OCI-LY1 (cell line): ENCODE results near the gene FAM107B.
A peak's percentile ranks its signal among the peaks of the same experiment; 100 is the strongest.

Experiments used
- H2AFZ ChIP-seq: fragments of 200-600 bp; sonication (generic), shearing (Covaris generic); 2 replicates; pipeline ENCODE4 v1.6.0; 2014; ENCODE audit warnings: antibody characterized with exemption, mild to moderate bottlenecking, low read length
- H3F3A ChIP-seq: fragments of 200-600 bp; sonication (generic), shearing (Covaris generic); 2 replicates; pipeline ENCODE4 v1.6.0; 2014; ENCODE audit warnings: mild to moderate bottlenecking, antibody characterized with exemption, low read length, moderate library complexity; ENCODE audit not compliant: insufficient read depth
- H3K27ac ChIP-seq: fragments of 200-600 bp; sonication (generic); 2 replicates; pipeline ENCODE4 v1.5.1; 2014; ENCODE audit warnings: low read length, mixed run types, mild to moderate bottlenecking, low read depth; ENCODE audit not compliant: poor library complexity, severe bottlenecking
- H3K27me3 ChIP-seq: fragments of 200-600 bp; sonication (generic); 2 replicates; pipeline ENCODE4 v1.6.0; 2014; ENCODE audit warnings: antibody characterized with exemption, mild to moderate bottlenecking, low read length, moderate library complexity; ENCODE audit not compliant: insufficient read depth
- H3K36me3 ChIP-seq: fragments of 200-600 bp; sonication (generic); 2 replicates; pipeline ENCODE4 v1.6.1; 2014; ENCODE audit warnings: mild to moderate bottlenecking, antibody characterized with exemption, low read length, moderate library complexity, mixed read lengths; ENCODE audit not compliant: insufficient read depth
- H3K4me1 ChIP-seq: fragments of 200-600 bp; sonication (generic); 2 replicates; pipeline ENCODE4 v1.5.1; 2014; ENCODE audit warnings: mild to moderate bottlenecking, low read length, moderate library complexity; ENCODE audit not compliant: insufficient read depth, severe bottlenecking
- H3K4me2 ChIP-seq: fragments of 200-600 bp; sonication (generic), shearing (Covaris generic); 2 replicates; pipeline ENCODE4 v1.6.1; 2014; ENCODE audit warnings: low read length
- H3K4me3 ChIP-seq: fragments of 200-600 bp; sonication (generic); 2 replicates; pipeline ENCODE4 v1.5.1; 2014; ENCODE audit warnings: low read length, low read depth, mild to moderate bottlenecking, mixed read lengths; ENCODE audit not compliant: poor library complexity, severe bottlenecking
- H3K79me2 ChIP-seq: fragments of 200-600 bp; shearing (Covaris generic); 2 replicates; pipeline ENCODE4 v1.6.1; 2016; ENCODE audit warnings: mixed run types, low read length, mixed read lengths; ENCODE audit not compliant: insufficient read depth
- H3K9ac ChIP-seq: fragments of 200-600 bp; sonication (generic), shearing (Covaris generic); 2 replicates; pipeline ENCODE4 v1.6.1; 2014; ENCODE audit warnings: mild to moderate bottlenecking, low read length, mixed read lengths
- H3K9me2 ChIP-seq: fragments of 200-600 bp; sonication (generic), shearing (Covaris generic); 2 replicates; pipeline ENCODE4 v1.6.1; 2014; ENCODE audit warnings: low read depth, mild to moderate bottlenecking, low read length, mixed read lengths
- H3K9me3 ChIP-seq: fragments of 200-600 bp; shearing (Covaris generic); 2 replicates; pipeline ENCODE4 v1.6.1; 2014; ENCODE audit warnings: low read length, mixed read lengths
- H4K20me1 ChIP-seq: fragments of 200-600 bp; sonication (generic), shearing (Covaris generic); 2 replicates; pipeline ENCODE4 v1.6.0; 2016; ENCODE audit warnings: mild to moderate bottlenecking, low read length; ENCODE audit not compliant: insufficient read depth
- CTCF ChIP-seq: fragments of 200-600 bp; sonication (generic), shearing (Covaris generic); IDR thresholded peaks from 2 replicates; pipeline ENCODE4 v1.5.1; 2017; ENCODE audit warnings: mild to moderate bottlenecking, antibody characterized with exemption, low read length, moderate library complexity, mixed read lengths
- EZH2 ChIP-seq: fragments of 200-600 bp; sonication (generic), shearing (Covaris generic); IDR thresholded peaks from 2 replicates; pipeline ENCODE4 v1.8.0; 2017; ENCODE audit warnings: borderline replicate concordance, mixed run types, mild to moderate bottlenecking, antibody characterized with exemption, low read length, moderate library complexity, mixed read lengths

The FAM107B gene

GRCh38 chr10:14567421-14567820 is 207.3 kb downstream of the FAM107B start:
- peaks cover 2% of the 10 kb centered on the region; the same call in 1 of the 2 replicates for H4K20me1 ChIP-seq
- H3K9ac ChIP-seq = no peak overlapping the region
- H3K4me1 ChIP-seq = peaks cover 78% of the 10 kb centered on the region
- no peaks in the 10 kb centered on the region for H3K9me2 ChIP-seq
- H3K79me2 ChIP-seq = peaks cover 96% of the 10 kb centered on the region
- no peak for TF ChIP-seq CTCF
- no peak for TF ChIP-seq EZH2
- H3F3A ChIP-seq = no peaks in the 10 kb centered on the region
- no peak overlapping the region for H3K27ac ChIP-seq
- no peaks in the 10 kb centered on the region for H3K9me3 ChIP-seq
- no peak overlapping the region for H2AFZ ChIP-seq
- no peaks in the 10 kb centered on the region for H3K27me3 ChIP-seq
- no peak overlapping the region for H3K4me3 ChIP-seq
- no peak overlapping the region for H3K4me2 ChIP-seq
- H3K36me3 ChIP-seq = peaks cover 59% of the 10 kb centered on the region

GRCh38 chr10:14566498-14566897 is 208.2 kb downstream of the FAM107B start:
- Histone ChIP-seq H3K4me2 (peak overlapping the region; percentile 77; the same call in 1 of the 2 replicates), H2AFZ (no peak overlapping the region), H3F3A (no peaks in the 10 kb centered on the region), H3K36me3 (peaks cover 61% of the 10 kb centered on the region), H3K79me2 (peaks cover 96% of the 10 kb centered on the region), H3K4me1 (peaks cover 78% of the 10 kb centered on the region), H3K4me3 (no peak overlapping the region), H3K9ac (no peak overlapping the region), H3K9me3 (no peaks in the 10 kb centered on the region), H3K27me3 (no peaks in the 10 kb centered on the region), H4K20me1 (peaks cover 2% of the 10 kb centered on the region; the same call in 1 of the 2 replicates), H3K9me2 (no peaks in the 10 kb centered on the region), H3K27ac (peak overlapping the region; percentile 80)
- TF ChIP-seq EZH2 (no peak), CTCF (no peak)

GRCh38 chr10:14565199-14565598 is 209.5 kb downstream of the FAM107B start:
- Histone ChIP-seq H3F3A (no peaks in the 10 kb centered on the region), H2AFZ (no peak overlapping the region), H3K9me2 (no peaks in the 10 kb centered on the region), H3K9ac (peak overlapping the region; percentile 21; the same call in 1 of the 2 replicates), H3K4me1 (peaks cover 78% of the 10 kb centered on the region), H3K79me2 (peaks cover 96% of the 10 kb centered on the region), H4K20me1 (peaks cover 2% of the 10 kb centered on the region; the same call in 1 of the 2 replicates), H3K27ac (peak overlapping the region; percentile 80), H3K4me3 (no peak overlapping the region), H3K4me2 (peak overlapping the region; percentile 77), H3K9me3 (no peaks in the 10 kb centered on the region), H3K27me3 (no peaks in the 10 kb centered on the region), H3K36me3 (peaks cover 50% of the 10 kb centered on the region)
- TF ChIP-seq EZH2 = no peak
- TF ChIP-seq CTCF = no peak
